ENCODE data around the gene CLIC5. TPM values are rescaled to one million over a fixed set of nuclear protein-coding genes. Genes with fewer than 3 reads are reported as not detected.

The CLIC5 gene
- total RNA-seq, 1 donor from 2014 or later, result 5.2 TPM

DNA sequence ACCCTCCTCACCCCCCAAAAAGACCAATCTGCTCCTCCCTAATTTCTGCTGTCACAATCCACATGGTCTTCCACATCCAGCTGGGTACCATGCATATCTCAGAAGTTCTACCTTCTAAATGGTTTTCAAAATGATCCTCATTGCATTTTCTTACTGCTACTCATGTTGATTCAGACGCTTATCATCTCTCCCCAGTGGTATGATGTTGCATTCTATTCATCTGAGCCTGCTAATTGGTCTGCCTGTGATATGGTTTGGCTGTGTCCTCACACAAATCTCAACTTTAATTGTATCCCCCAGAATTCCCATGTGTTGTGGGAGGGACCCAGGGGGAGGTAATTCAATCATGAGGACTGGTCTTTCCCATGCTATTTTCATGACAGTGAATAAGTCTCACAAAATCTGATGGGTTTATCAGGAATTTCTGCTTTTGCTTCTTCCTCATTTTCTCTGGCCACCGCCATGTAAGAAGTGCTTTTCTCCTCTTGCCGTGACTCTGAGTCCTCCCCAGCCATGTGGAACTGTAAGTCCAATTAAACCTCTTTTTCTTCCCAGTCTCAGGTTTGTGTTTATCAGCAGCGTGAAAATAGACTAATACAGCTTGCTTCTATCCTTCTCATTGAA is 41.4 kb upstream of the CLIC5 start:
- no peak overlapping the region for H3K4me3 ChIP-seq (ENCODE audit: low read depth, low read length)
- no peak for DNase-seq (ENCODE audit: low read depth)

DNA sequence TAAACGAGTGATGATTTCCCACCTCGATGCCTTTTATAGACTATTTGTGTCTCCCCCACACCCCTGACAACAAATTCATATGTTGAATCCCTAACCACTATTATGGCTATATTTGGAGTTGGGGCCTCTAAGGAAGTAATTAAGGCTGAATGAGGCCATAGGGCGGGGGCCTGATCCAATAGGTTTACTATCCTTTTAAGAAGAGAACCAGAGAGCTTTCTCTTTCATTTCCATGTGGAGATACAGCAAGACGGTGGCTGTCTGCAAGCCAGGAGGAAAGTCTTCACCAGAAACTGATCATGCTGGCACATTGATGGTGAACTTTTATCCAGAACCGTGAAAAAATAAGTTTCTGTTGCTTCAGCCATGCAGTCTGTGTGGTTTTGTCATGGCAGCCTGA is 38.9 kb upstream of the CLIC5 start:
- TF ChIP-seq, protein P1, sequence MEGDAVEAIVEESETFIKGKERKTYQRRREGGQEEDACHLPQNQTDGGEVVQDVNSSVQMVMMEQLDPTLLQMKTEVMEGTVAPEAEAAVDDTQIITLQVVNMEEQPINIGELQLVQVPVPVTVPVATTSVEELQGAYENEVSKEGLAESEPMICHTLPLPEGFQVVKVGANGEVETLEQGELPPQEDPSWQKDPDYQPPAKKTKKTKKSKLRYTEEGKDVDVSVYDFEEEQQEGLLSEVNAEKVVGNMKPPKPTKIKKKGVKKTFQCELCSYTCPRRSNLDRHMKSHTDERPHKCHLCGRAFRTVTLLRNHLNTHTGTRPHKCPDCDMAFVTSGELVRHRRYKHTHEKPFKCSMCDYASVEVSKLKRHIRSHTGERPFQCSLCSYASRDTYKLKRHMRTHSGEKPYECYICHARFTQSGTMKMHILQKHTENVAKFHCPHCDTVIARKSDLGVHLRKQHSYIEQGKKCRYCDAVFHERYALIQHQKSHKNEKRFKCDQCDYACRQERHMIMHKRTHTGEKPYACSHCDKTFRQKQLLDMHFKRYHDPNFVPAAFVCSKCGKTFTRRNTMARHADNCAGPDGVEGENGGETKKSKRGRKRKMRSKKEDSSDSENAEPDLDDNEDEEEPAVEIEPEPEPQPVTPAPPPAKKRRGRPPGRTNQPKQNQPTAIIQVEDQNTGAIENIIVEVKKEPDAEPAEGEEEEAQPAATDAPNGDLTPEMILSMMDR (conservative IDR thresholded peaks at IDR 0.05; ENCODE audit: low read depth, low read length), result no peak
- no peak for DNase-seq (ENCODE audit: low read depth)
- no peak overlapping the region for H3K4me3 ChIP-seq (ENCODE audit: low read depth, low read length)

More for the DNA sequence above, 41.4 kb upstream of the CLIC5 start:
- TF ChIP-seq, protein P1 (conservative IDR thresholded peaks at IDR 0.05; ENCODE audit: low read depth, low read length), result no peak

DNA sequence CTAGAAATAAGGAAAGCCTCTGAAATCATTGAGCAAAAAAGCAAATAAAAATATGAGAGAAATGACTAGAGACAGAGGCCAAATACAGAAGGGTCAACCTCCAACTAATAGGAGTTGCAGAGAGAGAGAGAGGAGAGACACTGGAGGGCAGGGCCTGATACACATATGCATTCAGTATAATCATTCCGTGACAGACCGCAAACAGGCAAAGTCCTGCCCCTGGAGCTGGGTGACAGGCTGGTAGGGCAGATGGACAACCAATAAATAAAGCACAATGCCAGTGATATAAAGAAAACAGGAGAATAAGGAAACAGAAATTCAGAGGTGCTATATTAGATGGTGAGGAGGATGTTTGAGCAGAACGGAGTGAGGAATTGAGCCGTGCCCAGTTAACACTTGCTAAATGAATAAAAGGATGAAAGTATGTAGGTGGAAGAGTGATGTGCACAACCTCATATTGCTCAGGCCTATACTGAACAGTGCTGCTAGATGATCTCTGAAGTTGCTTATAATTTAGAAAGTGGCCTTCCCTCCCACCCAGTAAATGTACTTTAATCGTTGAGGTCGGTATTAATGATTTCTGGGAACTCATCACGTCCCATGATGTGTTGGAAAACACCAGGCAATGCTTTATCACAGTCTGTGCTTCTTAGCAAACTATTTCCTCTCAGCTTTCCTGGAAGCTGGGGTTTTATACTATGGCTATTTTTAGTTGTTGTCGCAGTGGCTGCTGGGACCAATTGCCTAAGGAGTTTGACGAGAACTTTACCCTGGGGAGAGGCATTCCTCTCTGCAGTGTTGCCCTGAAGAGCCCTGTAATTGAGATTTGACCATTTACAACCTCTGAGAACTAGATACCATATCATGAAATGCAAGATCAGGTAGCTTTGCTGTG is 37.6 kb upstream of the CLIC5 start:
- H3K4me3 ChIP-seq (ENCODE audit: low read depth, low read length), result no peak overlapping the region
- TF ChIP-seq, protein P1 (conservative IDR thresholded peaks at IDR 0.05; ENCODE audit: low read depth, low read length), result no peak
- peak; percentile 19 for DNase-seq (ENCODE audit: low read depth)

DNA sequence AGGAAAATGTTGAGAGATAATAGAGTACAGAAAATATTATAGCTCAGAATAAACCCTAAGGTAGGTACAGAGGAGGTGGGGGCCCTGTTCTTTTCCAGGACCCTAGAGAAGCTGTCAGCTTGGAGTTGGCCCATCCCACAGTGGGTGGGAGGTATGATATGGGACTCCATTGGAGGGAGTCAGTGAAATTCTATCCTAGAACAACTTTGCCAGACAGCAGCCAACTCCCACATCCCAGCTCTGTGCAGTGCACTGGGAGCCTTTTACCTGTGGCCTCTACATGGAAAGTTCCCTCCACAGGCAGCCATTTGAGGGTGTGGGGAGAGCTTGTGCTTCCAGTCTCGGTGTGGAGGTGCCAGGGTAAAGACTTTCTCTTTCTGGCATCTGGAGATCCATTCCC is 36.8 kb upstream of the CLIC5 start:
- H3K4me3 ChIP-seq (ENCODE audit: low read depth, low read length), result no peak overlapping the region
- TF ChIP-seq, protein P1 (conservative IDR thresholded peaks at IDR 0.05; ENCODE audit: low read depth, low read length), result no peak
- no peak for DNase-seq (ENCODE audit: low read depth)

DNA sequence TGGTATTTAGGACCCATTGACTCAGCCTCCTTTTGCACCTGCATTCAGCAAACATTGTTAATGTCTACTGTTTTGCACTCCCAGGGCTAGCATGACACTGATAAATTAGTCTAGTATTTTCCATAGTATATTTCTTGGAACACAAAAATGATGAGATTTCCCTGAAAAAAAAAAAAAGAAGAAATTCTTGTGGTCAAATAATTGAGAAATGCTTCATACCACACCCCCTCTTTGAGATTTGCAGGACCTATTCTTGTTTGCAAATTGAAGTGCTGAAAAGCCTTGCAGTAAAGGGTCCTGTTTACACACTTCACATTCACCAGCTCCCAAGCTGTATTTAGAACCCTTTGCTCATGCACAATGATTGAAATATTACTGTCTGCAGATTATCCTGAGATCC is 36.3 kb upstream of the CLIC5 start:
- no peak for DNase-seq (ENCODE audit: low read depth)
- no peak overlapping the region for H3K4me3 ChIP-seq (ENCODE audit: low read depth, low read length)
- TF ChIP-seq, protein P1 (conservative IDR thresholded peaks at IDR 0.05; ENCODE audit: low read depth, low read length), result no peak

DNA sequence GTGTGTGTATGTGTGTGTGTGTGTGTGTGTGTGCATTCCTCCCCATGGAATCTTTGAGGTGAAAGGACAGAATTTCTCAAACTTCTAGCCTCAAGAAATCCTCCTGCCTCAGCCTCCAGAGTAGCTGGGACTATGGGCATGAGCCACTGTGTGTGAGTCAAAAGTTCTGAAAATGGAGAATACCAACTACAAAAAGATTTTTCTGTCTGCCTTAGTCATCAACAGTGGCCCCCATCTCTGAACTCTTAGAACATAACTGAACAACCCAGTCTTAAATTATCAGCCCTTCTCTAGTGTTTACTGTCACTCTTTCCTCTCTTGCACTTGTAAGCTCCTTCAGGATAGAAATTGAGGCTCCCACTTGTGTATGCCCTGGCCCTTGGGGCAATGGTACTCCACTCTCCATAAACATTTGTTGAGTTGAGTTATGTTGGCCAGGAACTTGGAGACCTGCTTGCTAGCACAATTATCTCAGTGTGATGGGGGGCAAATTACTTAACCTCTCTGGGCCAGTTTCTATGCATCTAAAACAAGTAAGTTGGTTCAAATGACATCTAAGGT is 35.3 kb upstream of the CLIC5 start:
- TF ChIP-seq, protein P1 (conservative IDR thresholded peaks at IDR 0.05; ENCODE audit: low read depth, low read length), result no peak
- no peak overlapping the region for H3K4me3 ChIP-seq (ENCODE audit: low read depth, low read length)
- DNase-seq (ENCODE audit: low read depth), result no peak
